Stimulated activated CD4-positive, alpha-beta T cell treated with anti-CD3 and anti-CD28 coated beads, Interleukin-4, amount 100 ng/mL, for 1 hour (primary cell): ENCODE results near the gene TBRG4.

Experiments
- DNase-seq: peaks from one replicate; pipeline ENCODE4 v3.0.0-alpha.2; 2020

TBRG4 gene

DNA sequence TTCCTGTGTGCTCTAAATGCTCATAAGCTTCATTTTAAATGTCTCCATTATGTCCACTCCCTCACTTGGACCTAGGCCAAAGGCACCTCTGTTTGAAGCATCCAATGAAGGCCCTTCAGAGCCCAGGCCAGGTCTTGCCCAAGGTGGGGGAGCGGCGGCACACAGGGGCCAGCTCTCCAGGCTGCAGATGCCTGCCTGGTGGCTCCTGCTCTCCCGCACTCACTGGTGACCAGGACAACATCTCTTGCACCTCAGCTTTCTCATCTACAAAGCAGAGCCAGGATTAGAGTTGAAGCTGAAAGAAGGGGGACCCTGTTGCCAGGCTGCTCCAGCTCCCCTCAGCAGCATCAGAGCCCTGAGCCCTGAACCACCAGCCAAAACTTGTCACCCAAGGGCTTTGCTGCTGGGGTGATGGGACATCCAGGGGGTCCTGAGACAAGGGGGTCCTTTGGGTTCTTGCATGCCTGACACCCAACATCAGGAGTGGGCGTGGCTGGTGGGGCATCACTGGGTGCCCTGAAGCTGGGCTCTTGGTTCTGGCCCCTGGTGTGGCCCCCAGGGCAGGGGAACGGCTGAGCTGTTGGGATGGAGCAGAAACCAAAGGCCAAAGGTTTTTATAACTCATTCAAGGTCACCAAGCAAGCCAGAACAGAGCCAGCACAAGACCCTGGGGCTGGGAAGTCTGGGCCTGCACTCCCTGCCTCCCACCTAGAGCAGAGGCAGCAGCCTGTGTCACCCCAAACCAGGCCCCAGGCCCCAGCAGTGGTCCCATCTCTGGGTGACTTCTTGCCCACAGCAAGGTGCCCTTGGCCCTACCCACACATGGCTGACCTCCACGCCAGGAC is 24.0 kb downstream of the TBRG4 start:
- no peak for DNase-seq

DNA sequence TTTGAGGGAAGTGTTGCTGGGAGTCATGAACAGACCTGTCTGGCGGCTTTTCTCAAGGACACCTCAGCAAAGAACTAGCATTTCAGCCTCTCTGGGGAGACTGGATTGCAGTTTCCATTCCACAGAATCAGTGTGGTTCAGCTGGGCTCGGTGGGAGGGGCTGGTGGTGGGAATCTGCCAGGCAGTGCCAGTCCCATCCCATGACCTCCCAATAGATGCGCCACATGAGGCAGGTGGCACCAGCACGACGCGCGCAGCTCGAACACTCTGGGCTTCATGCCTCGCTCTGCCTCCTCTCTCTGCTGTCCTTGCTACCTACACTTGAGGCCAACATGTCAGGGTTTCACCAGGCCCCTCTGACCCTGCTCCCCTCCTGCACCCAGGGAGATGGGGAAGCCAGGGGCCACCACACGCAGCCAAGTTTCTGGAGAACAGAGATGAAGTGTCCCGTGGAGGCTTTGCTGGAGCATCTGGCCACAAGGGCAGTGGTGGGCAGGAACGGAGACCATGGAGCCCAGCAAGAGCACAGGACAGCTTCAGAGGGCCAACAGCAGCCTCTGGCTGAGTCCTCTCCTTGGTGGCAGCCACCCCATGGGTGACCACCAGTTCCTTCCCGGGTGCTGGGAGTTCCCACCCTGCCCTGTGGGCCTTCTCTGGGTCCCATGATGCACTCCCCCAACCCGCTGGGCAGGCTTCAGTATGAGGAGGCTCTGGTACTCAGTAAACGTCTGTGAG is 25.0 kb downstream of the TBRG4 start:
- no peak for DNase-seq

DNA sequence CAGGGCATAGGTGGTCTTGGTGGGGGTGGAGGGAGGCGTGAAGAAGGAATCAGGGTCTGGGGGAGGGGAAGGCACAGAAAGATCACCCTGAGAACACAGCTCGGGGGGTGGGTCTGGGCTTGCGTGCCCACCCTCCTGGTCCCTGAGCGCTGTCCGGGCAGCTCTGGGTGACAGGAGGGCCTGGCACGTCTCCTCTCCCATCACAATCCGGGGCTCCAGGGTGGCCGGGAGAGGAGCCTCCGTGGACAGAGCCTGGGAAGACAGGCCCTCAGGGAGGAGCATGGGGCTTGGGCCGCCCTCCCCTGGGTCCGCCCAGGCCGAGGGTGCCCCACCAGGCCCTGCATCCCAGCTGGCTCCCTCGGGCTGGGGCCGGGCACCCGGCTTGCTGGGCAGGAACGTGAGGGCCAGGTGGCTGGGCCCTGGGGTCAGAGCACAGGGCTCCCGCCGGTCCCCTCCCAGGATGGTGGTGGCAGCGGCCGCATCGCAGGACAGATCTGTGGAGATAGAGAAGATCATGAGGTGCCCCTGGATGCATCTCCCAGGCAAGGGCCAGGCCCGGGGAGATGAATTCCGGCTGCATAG is 25.8 kb downstream of the TBRG4 start:
- DNase-seq: no peak

DNA sequence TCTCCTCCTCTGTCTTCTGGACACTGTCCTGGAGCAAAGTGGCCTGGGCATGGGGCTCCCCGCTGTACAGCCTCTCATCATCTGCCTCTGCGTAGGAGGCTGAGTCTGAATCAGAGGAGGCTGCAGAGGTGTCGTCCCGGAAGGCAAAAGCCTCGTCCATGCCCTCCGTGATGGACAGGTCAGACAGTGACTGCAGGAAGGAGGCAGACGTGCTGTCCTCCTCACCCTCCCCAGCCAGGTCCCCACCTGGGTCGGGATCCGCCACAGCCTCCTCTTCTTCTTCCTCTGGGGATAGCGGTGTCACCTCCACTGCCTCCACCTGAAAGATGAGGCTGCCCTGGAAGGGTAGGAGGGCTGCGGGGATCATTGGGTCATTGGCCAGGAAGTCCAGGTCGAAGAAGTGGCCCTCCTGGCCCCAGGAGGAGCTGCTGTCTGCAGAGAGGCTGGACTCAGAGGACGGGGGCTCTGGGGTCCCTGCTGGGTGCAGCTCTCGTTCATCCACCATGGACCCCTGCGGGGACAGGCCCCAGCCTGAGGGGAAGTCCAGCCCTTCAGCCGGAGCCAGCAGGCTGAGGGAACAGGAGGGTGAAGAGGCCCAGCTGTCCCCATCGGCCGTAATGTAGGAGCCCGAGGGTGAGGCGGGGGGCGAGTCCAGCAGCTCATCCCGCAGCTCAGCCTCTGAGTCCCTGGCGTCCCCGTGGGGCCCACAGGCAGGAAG is 26.4 kb downstream of the TBRG4 start:
- DNase-seq: no peak

DNA sequence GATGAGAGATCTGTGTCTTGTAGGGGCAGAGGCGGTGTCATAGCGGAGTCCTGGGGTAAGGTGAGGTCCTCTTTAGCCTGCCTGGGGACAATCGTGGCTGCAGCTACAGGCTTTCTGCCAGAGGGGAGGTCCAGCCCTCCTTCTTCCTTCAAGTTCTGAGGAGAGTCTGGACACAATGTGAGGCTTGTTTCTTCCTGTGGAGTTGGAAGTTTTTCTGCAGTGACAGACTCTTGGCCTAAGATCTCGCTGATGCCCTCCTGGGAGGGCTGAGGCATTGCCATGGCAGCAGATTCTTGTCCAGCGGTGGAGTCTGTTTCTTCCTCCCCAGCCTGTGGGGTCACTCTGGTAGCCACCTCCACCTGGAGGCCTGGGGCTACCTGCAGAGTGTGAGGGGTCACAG is 27.2 kb downstream of the TBRG4 start:
- DNase-seq: no peak

DNA sequence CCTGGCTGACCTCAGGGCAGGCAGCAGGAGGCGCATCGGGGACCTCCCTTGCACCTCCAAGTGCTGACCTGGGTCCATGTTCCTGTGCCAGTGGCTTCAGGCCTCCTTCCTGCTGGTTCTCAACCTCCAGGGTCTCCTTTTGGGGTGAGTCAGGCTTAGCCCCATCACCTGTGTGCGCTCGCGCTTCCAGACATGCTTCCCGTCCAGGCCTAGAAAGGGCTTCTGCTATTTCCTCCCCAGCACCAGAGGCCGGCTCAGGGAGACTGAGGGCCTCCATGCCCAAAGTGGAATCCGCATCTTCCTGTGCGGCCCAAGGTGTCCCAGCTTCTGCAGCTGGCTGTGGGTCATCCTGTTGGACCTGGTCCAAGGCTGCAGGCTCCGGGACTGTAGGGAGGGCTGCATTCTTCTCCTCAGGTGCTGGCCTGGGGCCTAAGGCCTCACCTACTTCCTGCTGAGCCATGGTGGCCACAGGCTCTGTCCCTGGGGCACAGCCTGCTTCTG is 28.6 kb downstream of the TBRG4 start:
- no peak for DNase-seq

DNA sequence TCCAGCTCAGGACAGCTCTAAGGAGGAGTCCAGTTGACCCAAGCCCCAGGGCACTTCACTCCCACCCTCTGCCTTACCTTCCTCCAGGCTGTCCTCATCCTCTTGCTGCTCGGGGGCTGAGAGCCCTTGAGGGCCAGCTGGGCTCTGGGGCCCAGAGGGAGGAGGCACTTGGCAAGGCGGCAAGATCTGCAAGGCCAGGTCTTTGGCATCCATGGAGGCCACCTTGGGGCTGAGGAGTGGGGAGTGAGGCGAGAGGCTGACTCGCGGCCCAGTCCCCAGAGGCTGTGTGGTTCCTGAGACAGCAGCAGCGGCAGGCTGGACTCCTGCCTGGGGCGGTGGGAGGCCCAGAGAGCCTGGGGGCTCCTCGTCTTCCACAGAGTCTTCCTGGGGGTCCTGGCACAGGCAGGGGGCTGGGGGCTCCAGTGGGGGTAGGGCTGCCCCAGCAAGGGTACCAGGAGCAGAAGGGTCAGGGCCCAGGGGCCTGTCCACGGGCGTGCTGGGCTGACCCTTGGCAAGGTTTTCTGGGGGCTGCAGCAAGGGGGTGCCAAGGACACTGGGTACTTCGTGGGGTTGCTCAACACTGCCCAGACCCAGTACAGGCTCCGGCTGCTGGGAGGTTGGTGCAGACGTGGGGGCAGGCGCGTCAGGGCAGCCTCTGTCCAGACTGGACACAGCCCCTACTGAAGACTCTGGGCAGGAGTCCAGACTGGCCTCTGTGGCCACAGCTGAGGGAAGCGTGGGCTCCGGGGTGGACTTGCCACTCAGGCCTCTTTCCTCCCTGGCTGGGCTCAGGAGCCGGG is 29.3 kb downstream of the TBRG4 start:
- no peak for DNase-seq

DNA sequence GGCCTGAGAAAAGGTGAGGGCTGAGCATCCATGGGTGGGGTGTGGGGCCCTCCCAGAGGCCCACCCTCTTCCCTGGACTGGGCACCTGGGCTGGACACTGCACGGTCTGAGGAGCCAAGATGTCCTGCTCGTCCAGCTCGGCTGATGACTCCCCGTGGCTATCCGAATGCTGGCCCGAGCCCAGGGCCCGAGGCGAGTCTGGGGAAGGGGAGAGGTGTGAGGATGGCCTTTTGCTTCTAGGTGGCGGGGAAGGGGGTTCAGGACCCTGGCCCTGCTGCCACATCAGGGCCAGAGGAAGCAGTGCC is 29.9 kb downstream of the TBRG4 start:
- no peak for DNase-seq

DNA sequence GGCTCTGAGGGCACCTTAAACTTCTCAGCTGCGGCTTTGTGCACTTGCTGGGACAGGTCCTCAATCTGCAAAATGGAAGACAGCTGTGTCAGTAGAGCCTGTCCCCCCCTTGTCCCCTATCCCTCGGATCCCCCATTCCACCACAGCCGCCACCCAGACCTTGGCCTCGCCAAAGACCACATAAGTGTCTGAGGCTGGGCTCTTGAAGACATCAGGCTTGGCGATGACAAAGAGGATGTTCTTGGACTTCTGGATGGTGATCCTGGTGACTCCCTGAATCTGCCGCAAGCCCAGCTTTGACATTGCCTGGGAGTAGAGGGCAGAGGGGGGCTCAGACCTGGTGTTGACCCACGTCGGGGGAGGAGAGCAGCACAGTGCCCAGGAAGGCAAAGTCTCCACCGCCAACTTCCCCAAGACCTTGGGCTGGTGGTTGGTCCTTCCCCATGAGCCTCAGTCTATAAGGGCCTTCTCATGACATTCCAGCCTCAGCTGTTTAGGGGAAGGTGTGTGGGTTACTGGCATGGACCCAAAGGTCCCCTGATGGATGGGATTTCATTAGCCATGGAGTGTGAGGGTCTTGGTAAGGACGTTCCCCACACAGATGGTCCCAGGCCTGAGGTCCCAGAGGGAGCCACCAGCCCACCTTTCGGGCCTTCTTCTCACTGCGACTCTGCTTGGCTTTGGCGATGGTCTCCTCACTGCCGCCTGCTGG is 30.4 kb downstream of the TBRG4 start:
- DNase-seq: no peak

DNA sequence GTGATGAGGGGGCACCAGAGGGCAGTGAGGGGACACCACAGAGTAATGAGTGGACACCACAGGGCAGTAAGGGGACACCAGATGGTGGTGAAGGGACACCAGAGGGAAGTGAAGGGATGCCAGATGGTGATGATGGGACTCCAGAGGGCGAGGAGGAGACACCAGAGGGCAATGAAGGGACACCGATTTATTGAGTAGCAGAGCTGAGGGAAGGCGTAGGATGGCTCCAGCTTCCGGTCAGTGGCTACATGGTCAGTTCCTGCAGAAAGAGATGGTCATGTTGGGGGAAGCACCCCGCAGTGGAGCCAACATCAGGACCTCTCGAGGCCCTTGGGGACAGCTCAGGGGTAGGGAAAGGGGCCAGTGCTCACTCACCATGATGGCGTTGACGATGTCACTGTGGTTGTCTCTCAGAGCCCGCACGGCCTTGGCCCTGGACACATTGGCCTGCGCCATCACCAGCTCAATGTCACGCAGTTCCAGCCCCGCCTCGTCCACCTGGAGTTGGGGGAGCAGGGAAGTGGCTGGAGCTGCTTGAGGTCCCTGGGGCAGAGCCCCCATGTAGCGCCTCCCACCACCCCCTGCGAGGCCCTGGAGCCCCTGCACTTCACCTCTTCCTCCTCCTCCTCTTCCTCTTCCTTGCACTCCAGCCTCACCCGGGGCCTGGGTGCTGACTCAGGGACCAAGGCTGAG is 31.1 kb downstream of the TBRG4 start:
- no peak for DNase-seq

DNA sequence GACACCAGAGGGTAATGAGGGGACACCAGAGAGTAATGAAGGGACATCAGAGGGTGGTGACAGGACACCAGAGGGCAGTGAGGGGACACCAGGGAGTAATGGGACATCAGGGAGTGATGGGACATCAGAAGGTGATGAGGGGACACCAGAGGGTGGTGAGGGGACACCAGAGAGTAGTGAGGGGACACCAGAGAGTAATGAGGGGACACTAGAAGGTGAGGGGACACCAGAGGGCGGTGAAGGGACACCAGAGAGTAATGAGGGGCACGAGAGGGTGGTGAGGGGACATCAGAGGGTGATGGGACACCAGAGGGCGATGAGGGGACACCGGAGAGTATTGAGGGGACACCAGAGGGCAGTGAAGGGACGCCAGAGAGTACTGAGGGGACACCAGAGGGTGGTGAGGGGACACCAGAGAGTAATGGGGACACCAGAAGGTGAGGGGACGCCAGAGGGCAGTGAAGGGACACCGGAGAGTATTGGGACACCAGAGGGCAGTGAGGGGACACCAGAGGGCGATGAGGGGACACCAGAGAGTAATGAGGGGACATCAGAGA is 33.3 kb downstream of the TBRG4 start:
- DNase-seq: no peak

DNA sequence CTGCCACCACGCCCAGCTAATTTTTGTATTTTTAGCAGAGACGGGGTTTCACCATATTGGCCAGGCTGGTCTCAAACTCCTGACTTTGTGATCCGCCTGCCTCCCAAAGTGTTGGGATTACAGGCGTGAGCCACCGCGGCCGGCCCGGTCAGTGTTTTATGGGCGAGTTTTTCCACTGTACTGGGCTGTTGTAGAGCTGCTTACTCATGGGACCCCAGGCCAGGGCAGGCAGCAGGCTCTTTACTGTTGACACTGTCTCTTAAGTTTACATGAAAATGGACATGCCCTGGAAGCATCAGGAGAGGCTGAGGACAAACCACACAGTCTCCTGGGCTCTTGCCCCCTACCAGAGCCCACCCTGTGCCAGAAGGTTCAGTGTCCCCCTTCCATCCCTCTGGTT is 33.9 kb downstream of the TBRG4 start:
- DNase-seq: no peak

DNA sequence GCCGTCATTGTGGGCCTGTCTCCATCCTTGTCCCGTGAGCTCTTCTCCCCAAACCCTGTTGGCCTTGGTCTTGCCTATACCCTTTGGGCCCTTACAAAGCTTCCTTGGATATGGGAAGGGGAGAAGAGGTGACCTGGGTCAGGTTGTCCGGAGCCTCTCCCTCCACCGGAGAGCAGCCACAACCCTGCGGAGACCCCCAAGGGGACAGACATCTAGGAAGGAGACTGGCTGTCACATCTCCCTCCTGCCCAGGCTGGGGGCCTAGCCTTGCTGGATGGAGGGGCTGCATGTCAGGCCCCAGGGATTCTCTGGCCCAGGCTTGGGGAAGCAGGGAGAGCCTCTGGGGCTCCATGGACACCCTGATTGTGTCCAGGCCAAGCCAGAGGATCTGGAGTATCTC is 34.6 kb downstream of the TBRG4 start:
- no peak for DNase-seq

DNA sequence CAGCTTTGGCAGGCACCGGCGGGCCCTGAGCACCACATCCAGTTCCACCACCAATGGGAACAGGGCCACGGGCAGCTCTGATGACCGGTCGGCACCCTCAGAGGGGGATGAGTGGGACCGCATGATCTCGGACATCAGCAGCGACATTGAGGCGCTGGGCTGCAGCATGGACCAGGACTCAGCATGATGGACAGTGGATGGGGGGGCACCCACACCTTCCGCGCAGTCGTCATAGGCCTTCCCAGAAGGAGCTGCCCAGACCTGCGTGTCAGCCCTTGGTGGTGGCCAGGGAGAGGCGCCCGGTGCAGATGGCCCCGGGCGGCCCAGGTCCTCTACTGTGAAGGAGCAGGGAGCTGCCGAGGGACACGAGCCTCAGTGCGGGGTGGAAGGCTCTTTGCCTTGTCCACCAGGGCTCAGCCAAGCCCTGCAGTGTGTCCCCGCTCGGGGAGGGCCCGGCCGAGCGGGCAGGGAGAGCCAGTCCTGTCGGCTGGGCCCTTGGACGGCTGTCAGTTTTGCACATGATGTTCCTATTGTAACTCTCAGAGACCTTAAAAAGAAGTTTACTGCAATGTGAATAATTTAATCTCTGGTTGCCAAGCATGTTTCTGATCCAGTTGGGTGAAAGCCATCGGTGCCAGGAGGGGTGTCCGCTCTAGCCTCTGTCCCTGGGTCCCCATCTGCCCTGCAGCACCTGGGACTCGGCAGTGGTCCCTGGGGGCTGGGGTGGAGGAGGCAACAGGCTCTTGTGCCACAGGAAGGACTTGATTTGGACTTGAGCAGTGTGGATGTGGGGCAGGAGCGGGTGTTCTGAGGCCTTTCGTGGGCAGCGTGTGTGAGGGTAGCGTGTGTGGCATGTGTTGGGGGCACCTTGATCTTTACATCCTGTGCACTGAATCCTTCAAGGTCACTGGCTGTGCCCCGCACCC is 35.4 kb downstream of the TBRG4 start:
- DNase-seq: no peak

DNA sequence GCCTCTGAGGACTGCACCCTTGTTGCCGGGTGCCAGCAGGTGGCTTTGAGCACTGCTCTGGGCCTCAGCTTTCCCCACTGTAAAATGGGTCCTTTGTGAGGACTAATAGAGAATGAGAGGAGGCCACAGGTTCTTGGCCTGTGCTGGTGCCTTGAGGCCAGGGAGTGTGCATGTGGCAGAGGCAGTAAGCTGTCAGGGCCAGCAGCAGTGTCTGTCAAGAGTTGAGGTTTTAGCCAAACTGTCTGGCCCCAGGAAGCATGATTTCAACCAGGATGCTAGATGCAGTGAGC is 36.2 kb downstream of the TBRG4 start:
- no peak for DNase-seq

DNA sequence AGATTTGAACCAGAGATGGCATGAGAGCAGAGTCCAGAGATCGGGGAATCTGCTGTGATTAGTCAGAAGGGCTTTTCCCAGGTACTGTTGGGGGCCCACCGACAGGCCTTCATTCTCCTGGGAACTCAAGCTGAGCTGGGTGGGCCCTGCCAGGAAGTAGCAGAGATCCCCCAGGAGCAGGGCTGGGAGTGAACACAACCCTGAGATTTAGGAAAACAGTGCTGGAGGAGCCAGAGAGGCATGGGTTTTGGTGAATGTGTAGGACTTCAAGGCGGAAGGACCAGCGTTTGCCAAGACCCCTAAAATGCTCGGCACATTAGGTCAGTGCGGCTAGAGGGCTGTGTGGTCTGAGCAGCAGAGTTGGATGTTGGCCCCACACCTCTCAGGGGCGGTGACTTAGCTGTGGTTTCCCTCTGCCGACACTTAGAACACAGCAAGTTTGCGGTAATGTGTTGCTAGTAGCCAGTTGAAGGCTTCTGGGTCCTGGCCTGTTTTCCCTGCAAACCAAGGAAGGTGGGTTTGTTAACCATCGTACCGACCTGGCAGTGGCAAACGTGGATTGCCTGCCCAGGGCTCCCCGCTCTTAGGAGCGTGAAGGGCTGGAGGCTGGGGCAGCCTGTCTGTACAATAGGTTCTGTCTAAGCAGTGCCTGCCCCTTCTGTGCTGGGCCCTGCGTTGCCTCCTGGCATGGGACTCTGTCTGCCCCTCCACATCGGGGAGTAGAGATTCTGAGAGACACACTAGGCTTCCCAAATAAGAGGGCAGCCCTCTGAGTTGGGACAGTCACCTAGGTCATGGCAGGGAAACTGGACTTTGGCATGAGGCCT is 36.8 kb downstream of the TBRG4 start:
- no peak for DNase-seq

DNA sequence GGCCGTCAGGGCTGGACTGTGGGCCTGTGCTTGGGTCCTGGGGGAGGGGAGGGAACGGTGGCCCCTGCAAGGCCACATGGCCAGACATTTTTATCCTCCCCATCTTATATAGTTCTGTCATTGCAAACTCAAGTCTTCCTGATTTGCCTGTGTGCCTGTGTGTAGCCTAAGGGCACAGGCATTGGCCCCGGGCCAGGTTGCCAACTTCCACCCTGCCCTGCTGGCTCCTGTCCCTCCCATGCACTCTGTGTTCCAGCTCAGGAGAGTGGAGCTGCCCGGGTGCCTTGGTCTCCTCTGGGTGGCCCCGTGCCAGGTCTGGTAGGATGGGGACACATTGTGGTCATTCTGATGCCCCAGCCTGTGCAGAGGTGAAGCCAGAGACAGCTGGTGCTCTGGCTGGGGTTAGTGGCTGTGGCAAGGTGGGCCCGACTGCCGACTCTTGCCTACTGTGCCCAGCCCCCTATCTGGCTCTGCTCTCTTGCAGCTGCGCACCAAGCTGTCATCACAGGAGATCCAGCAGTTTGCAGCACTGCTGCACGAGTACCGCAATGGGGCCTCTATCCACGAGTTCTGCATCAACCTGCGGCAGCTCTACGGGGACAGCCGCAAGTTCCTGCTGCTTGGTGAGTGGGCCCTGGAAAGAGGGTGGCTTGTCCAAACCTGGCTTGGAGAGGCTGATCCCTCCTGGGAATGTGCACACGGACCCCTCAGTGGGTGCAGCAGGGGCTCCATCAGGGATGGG is 37.5 kb downstream of the TBRG4 start:
- DNase-seq: no peak

DNA sequence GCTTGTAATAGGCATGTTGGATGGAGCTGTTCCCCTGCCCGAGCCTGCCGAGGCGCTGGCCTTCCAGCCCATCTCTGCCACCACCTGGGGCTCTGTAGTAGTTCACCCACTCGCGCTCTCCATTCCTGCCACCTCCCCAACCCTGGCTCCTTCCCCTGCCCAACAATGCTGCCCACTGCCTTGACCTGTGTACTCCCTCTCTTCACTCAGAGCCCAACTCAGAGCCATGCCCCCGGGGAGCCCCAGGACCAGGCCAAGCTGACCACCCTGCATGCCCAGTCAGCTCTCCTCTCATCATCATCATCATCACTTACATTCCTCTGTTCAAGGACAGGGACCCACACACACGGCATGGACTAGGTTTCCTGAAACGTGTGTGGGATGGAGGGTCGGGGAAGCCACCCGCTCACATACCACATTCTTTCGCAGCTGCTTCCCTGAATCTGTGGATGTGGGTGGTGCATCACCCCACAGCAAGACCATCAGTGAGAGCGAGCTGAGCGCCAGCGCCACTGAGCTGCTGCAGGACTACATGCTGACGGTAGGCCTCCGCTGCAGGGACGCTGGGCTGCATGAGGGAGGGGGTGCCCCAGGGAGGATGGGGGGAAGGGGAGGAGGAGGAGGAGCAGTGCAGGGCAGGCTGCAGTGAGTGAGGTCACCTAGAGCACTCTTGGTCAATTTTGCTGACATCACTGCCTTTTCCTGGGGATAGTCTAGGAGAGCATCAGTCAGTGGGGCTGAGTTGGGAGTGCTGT is 38.3 kb downstream of the TBRG4 start:
- no peak for DNase-seq
